Activated T-helper 2 cell treated with anti-CD3 and anti-CD28 coated beads, Interferon-gamma antibody, Interleukin-2, Interleukin-4, amounts not matched to agents 10 μg/mL and 5 μg/mL and 100 μg/mL, durations not matched to agents 14 hours and 24 hours and 36 hours (primary cell): ENCODE measurements around the gene KLHDC8B. TPM values are rescaled to one million over a fixed set of nuclear protein-coding genes. Genes with fewer than 3 reads are reported as not detected.
A peak's percentile ranks its signal among the peaks of the same experiment; 100 is the strongest.

Experiments
- DNase-seq: peaks from one replicate; pipeline ENCODE4 v3.0.0; 2021; ENCODE audit warnings: low spot score
- H3K27ac Mint-ChIP-seq: one replicate; pipeline ENCODE4 v1.8.0; 2021; ENCODE audit warnings: mixed read lengths
- H3K27me3 Mint-ChIP-seq: one replicate; pipeline ENCODE4 v1.8.0; 2021; ENCODE audit warnings: low read depth, mixed read lengths
- H3K36me3 Mint-ChIP-seq: one replicate; pipeline ENCODE4 v1.8.0; 2021; ENCODE audit warnings: low read depth, mixed read lengths
- H3K4me1 Mint-ChIP-seq: one replicate; pipeline ENCODE4 v1.8.0; 2021; ENCODE audit warnings: low read depth, mixed read lengths
- H3K4me3 Mint-ChIP-seq: one replicate; pipeline ENCODE4 v1.8.0; 2021; ENCODE audit warnings: low read depth, mild to moderate bottlenecking, moderate library complexity, mixed read lengths
- H3K9me3 Mint-ChIP-seq: one replicate; pipeline ENCODE4 v1.8.0; 2021; ENCODE audit warnings: mixed read lengths
- intact Hi-C: fragments of 100-400 bp; cut with micrococcal nuclease; formaldehyde crosslinking; loops from one replicate; pipeline ENCODE4 v1.15.1; 2023
- total RNA-seq: library from RNA; stranded (reverse); gene quantifications from 2 replicates; pipeline ENCODE4 v1.2.3, GENCODE V29; 2022

Gene KLHDC8B
- total RNA-seq, 1 donor from 2014 or later = 2.6 TPM

DNA sequence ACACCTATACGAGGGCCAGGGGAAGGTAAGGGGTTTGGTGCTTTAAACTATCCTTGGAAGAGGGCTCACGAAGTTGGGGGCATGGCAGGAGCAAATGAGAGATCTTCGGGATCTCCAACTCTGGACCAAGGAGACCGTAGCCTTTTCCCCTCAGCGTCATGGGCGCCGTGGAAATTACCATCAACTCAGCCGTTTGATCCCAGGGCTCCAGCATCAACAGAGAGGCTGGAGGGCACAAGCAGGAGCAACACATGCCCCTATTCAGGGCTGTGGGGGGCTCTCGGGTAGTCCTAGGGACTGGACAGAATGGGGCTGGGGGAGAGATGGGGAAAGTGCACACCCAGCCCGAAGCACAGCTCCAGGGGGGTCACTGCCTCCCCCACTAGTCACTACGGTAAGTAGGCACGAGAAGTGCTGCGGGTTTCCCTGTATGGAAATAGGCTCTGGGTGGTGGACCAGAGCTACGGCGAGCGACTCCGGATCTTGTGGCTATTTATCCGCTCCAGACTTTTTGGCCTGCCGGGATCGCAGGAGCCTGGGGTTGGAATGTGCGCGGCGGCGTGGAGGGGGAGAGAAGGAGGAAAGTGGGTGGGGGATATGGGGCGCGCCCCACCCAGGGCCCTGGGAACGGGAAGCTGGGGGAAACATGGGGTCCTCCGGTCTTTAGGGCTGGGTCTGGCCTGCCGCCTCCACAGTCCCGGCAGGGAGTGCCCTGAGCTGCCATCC, 38.0 kb upstream of the KLHDC8B start:
- no peak overlapping the region for H3K27ac Mint-ChIP-seq
- H3K4me1 Mint-ChIP-seq = peaks cover 1% of the 10 kb centered on the region
- H3K4me3 Mint-ChIP-seq = no peak overlapping the region
- intact Hi-C loops = no loop called here
- no peaks in the 10 kb centered on the region for H3K36me3 Mint-ChIP-seq
- peaks cover 10% of the 10 kb centered on the region for H3K27me3 Mint-ChIP-seq
- no peaks in the 10 kb centered on the region for H3K9me3 Mint-ChIP-seq
- DNase-seq = no peak

DNA sequence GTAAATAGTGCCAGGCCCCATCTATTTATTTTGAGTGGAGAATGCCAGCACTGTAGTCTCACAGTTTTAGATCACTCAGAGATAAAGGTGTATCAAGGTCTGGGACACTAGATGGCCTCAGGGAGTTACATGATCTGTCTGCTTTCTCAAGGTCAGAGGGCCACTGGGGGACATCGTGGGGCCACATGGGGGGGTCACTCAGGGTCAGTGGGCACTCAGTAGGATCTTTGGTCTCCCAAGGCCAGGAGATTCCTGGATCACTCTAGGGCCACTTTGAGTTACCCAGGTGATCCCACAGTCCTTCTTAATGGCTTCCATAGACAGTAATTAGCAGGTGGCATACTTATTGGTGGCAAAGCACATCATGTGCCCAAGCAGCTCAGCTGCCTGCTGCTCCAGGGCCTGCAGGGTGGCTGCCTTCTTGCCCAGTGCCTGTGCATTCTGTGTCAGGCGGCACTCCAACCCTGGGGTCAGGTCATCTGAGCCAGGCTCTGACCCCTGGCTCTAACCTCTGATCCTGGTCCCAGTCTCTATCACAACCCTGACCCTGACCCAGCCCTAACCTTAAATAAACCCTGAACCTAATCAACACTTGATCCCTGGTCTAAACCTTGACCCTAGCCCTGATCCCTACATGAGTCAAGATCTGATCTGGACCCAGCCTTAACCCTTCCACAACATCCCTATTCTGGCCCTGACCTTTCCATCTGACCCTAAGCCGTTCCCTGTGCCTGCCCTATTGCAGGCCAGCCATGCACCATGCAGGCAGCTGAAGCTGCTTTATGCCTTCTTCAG, 36.7 kb upstream of the KLHDC8B start:
- Mint-ChIP-seq H3K36me3 (no peaks in the 10 kb centered on the region), H3K27me3 (peaks cover 10% of the 10 kb centered on the region), H3K27ac (no peak overlapping the region), H3K4me1 (peaks cover 1% of the 10 kb centered on the region), H3K4me3 (no peak overlapping the region), H3K9me3 (no peaks in the 10 kb centered on the region)
- DNase-seq = no peak
- intact Hi-C loops = no loop called here

DNA sequence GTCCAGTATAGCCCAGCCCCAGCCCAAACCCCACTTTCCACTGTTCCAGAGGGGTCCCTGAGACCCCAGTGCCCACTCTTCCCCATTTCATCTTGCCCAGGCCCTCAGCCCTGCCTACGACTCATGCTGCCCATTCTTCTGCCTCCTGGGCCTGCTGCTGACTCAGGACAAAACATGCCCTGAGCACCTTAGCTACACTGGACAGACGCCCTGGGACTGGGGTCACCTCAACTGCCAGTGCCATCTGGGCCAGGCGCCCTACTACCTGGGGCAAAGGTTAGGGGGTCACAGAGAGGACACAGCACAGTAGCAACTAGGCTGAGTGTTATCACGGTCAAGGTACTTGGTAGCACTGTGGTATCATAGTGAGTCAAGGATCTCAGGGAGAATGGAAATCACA, 35.9 kb upstream of the KLHDC8B start:
- Mint-ChIP-seq H3K27ac (no peak overlapping the region), H3K4me3 (no peak overlapping the region), H3K9me3 (no peaks in the 10 kb centered on the region), H3K4me1 (peaks cover 3% of the 10 kb centered on the region), H3K36me3 (no peaks in the 10 kb centered on the region), H3K27me3 (peaks cover 10% of the 10 kb centered on the region)
- DNase-seq = no peak
- intact Hi-C loops = no loop called here

DNA sequence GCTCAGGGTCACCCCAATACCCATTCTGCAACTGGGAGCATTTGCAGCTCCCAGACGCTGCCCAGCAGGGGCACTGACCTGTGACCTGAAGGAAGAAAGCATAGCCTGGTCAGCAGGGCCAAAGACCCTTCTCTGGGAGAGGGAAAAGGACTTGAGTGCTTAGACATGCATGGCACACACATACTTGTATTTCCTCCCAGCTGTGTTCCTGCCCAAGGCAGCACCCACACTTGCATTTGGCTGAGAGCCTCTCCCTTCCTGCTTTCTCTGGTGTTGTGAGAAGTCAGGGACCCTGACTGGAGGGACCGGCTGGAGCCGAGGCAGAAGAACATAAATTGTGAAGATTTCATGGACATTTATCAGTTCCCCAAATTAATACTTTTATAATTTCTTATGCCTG, 31.3 kb upstream of the KLHDC8B start:
- DNase-seq = no peak
- H3K36me3 Mint-ChIP-seq = no peaks in the 10 kb centered on the region
- H3K27ac Mint-ChIP-seq = no peak overlapping the region
- H3K4me3 Mint-ChIP-seq = no peak overlapping the region
- peaks cover 4% of the 10 kb centered on the region for H3K9me3 Mint-ChIP-seq
- H3K27me3 Mint-ChIP-seq = peaks cover 8% of the 10 kb centered on the region
- peaks cover 14% of the 10 kb centered on the region for H3K4me1 Mint-ChIP-seq
- intact Hi-C loops = no loop called here

GRCh38 chr3:49148159-49148558, 23.2 kb upstream of the KLHDC8B start:
- Mint-ChIP-seq H3K27ac (no peak overlapping the region), H3K4me3 (no peak overlapping the region), H3K36me3 (no peaks in the 10 kb centered on the region), H3K4me1 (no peaks in the 10 kb centered on the region), H3K9me3 (no peaks in the 10 kb centered on the region), H3K27me3 (no peaks in the 10 kb centered on the region)
- intact Hi-C loops = no loop called here
- no peak for DNase-seq

DNA sequence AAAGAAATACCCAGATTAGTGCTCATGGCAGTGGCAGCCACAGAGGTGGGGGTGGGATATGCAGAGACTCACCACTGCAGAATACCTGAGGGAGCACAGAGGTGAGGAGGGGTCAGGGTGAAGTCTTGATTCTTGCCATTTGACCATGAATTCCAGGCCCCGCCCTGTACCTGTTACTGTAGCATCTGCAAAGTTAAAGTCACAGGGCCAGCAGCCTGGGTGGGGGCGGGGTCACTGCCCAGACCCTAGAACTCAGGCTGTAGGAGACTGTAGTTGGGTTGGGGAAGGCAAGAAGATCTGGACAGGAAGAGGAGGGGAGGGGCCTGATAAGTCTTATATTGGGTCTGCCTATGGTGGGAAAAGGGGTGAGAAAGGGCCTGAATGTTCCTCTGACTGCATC, 19.8 kb upstream of the KLHDC8B start:
- Mint-ChIP-seq H3K36me3 (no peaks in the 10 kb centered on the region), H3K27me3 (no peaks in the 10 kb centered on the region), H3K4me1 (no peaks in the 10 kb centered on the region), H3K9me3 (no peaks in the 10 kb centered on the region), H3K4me3 (no peak overlapping the region), H3K27ac (no peak overlapping the region)
- DNase-seq = no peak
- intact Hi-C loops = no loop called here

GRCh38 chr3:49153349-49153912, 18.0 kb upstream of the KLHDC8B start:
- Mint-ChIP-seq H3K4me1 (no peaks in the 10 kb centered on the region), H3K36me3 (no peaks in the 10 kb centered on the region), H3K9me3 (no peaks in the 10 kb centered on the region), H3K27me3 (no peaks in the 10 kb centered on the region), H3K4me3 (no peak overlapping the region), H3K27ac (no peak overlapping the region)
- intact Hi-C loops = no loop called here
- no peak for DNase-seq

- Mint-ChIP-seq H3K4me1 (peaks cover 2% of the 10 kb centered on the region), H3K36me3 (peaks cover 5% of the 10 kb centered on the region), H3K4me3 (no peak overlapping the region), H3K27me3 (no peaks in the 10 kb centered on the region), H3K27ac (no peak overlapping the region), H3K9me3 (no peaks in the 10 kb centered on the region)
- intact Hi-C loops = no loop called here
- DNase-seq = no peak
Measured at GRCh38 chr3:49157289-49157688, 14.1 kb upstream of the KLHDC8B start.

DNA sequence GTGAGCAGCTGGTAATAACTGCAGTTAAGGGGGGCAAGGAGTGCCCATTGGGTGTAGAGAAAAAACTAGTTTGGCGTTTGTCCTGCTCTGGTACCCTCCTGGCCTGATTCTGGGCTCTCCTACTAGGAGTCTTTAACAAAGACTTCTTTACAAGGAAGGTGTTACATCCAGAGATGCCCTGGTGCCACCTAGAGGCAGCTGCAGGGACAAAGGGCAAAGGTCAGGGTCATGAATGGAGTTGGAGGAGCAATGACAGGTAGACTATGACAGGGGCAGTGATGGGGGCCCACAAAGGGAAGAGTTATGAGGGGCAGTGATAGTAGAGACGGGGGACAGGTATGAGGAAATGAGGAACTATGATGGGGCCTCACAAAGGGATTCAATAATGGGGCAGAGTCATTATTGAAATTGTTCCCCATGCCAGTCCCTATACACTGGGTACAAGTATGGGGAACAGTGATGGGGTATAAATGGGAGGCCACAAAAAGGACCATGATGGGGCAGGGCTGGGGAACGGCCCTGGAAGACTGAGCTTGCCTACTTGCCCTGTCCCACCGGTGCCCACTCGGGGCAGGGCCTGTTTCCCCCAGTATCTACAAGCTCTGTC, 13.2 kb upstream of the KLHDC8B start:
- intact Hi-C loops = no loop called here
- H3K27me3 Mint-ChIP-seq = no peaks in the 10 kb centered on the region
- H3K9me3 Mint-ChIP-seq = no peaks in the 10 kb centered on the region
- no peak overlapping the region for H3K4me3 Mint-ChIP-seq
- no peak overlapping the region for H3K27ac Mint-ChIP-seq
- peaks cover 11% of the 10 kb centered on the region for H3K36me3 Mint-ChIP-seq
- DNase-seq = peak; percentile 49
- H3K4me1 Mint-ChIP-seq = peaks cover 2% of the 10 kb centered on the region

DNA sequence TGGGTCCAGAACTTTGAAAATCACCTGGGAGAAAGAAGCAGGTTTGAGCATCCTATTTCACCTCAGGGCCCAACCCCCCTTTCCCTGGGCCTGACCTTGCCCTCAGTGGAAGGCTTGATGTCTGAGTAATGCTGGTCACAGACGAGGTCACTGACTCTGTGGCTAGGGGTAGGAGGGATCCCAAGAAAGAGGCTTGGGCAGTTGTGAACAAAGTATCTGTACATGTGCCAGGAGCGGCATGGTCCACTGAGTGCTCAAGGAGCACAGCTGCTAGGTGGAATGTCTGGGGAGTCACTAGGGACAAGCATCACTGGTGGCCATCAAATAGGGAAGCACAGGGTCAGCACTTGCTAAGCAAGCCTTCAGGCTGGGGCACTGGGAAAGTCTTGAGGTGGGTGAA, 12.6 kb upstream of the KLHDC8B start:
- intact Hi-C loops = no loop called here
- Mint-ChIP-seq H3K27me3 (no peaks in the 10 kb centered on the region), H3K27ac (no peak overlapping the region), H3K4me1 (peaks cover 3% of the 10 kb centered on the region), H3K4me3 (no peak overlapping the region), H3K36me3 (peaks cover 17% of the 10 kb centered on the region), H3K9me3 (no peaks in the 10 kb centered on the region)
- DNase-seq = no peak

- H3K27me3 Mint-ChIP-seq = no peaks in the 10 kb centered on the region
- peaks cover 36% of the 10 kb centered on the region for H3K36me3 Mint-ChIP-seq
- no peak for DNase-seq
- no peaks in the 10 kb centered on the region for H3K9me3 Mint-ChIP-seq
- H3K27ac Mint-ChIP-seq = no peak overlapping the region
- H3K4me1 Mint-ChIP-seq = peaks cover 17% of the 10 kb centered on the region
- intact Hi-C loops = loop anchor here (10.0 kb wide), 1 partner anchor 176 kb away; no protein-coding TSS in a partner anchor
- H3K4me3 Mint-ChIP-seq = no peak overlapping the region
Measured at GRCh38 chr3:49161197-49161596, 10.2 kb upstream of the KLHDC8B start.

- peaks cover 20% of the 10 kb centered on the region for H3K4me1 Mint-ChIP-seq
- no peaks in the 10 kb centered on the region for H3K27me3 Mint-ChIP-seq
- no peak for DNase-seq
- intact Hi-C loops = loop anchor here (10.0 kb wide), 1 partner anchor 177 kb away; no protein-coding TSS in a partner anchor
- peaks cover 42% of the 10 kb centered on the region for H3K36me3 Mint-ChIP-seq
- no peak overlapping the region for H3K4me3 Mint-ChIP-seq
- no peaks in the 10 kb centered on the region for H3K9me3 Mint-ChIP-seq
- H3K27ac Mint-ChIP-seq = no peak overlapping the region
Measured at GRCh38 chr3:49161808-49162530, 9.4 kb upstream of the KLHDC8B start.
